ENCODE measurements around the gene GATA1.
"Not testable (repeated sequence)": the region's sequence is repeated elsewhere in the genome, so short reads cannot be mapped to it uniquely, and the experiment has no call there.

The GATA1 gene

DNA sequence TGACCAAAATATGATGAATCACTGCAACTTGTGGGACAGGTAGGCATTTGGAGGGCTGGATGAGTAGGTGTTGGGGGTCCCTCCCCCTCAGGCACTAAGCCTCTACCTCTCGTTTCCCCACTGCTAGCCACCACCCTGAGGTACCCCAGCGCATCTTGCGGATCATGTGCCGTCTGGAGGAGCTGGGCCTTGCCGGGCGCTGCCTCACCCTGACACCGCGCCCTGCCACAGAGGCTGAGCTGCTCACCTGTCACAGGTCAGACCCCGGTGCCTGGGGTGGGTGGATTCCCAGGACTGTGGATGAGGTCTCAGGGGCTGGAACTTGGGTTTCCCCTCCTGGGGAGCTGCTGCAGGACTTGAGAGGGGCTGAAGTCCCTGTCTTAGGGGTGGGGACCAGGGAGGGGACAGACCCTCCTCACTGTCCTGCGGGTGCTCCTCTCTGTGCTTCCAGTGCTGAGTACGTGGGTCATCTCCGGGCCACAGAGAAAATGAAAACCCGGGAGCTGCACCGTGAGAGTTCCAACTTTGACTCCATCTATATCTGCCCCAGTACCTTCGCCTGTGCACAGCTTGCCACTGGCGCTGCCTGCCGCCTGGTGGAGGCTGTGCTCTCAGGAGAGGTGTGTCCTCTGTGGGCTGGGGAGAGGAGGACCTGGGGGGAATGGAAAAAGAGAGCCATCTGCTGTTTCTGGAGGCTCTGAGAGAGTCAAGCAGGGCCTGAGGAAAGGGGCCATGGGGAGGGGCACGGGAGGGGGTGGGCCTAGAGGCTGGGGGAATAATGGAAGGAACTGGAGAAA, 29.8 kb downstream of the GATA1 start:
- no peak for DNase-seq

DNA sequence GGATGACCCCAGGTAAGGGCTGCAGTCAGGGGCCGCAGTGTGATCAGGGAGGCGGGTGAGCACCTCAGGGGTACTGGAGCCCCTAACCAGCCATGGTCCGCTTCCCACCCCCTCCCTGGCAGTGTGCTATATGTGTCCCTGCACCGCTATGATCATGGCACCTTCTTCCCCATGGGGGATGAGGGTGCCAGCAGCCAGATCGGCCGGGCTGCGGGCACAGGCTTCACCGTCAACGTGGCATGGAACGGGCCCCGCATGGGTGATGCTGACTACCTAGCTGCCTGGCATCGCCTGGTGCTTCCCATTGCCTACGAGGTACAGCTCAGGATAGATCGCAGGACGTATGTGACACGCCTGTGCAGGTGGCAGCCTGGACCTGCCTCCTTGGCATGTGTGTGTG, 31.7 kb downstream of the GATA1 start:
- DNase-seq, result no peak

GRCh38 chrX:48818866-48819265, 32.5 kb downstream of the GATA1 start:
- DNase-seq, result no peak

- DNase-seq, result not testable (repeated sequence)
Observed at GRCh38 chrX:48819394-48819793, 33.0 kb downstream of the GATA1 start.

DNA sequence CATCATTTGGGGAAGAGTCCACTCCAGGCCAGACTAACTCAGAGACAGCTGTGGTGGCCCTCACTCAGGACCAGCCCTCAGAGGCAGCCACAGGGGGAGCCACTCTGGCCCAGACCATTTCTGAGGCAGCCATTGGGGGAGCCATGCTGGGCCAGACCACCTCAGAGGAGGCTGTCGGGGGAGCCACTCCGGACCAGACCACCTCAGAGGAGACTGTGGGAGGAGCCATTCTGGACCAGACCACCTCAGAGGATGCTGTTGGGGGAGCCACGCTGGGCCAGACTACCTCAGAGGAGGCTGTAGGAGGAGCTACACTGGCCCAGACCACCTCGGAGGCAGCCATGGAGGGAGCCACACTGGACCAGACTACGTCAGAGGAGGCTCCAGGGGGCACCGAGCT, 36.7 kb downstream of the GATA1 start:
- no peak for DNase-seq

DNA sequence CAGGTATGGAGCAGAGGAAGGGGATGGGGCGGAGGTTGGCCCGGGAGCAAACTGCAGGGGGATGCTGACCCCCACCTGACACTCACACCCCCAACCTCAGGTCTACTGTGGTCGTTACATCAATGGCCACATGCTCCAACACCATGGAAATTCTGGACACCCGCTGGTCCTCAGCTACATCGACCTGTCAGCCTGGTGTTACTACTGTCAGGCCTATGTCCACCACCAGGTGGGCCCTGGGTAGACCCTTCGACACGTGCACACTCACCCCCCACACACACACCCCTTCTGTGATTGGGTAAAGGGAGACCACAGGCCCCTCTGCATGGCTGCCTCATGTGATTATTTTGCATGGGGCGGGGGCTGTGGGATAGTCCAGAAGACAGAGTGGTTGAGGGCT, 37.7 kb downstream of the GATA1 start:
- DNase-seq, result no peak

GRCh38 chrX:48826135-48826875, 39.9 kb downstream of the GATA1 start, which contains the start of gene ERAS:
Gene ERAS (plus strand): TSS chrX:48826513. CDS start chrX:48829124, 2,611 bp downstream.
- DNase-seq, result no peak

DNA sequence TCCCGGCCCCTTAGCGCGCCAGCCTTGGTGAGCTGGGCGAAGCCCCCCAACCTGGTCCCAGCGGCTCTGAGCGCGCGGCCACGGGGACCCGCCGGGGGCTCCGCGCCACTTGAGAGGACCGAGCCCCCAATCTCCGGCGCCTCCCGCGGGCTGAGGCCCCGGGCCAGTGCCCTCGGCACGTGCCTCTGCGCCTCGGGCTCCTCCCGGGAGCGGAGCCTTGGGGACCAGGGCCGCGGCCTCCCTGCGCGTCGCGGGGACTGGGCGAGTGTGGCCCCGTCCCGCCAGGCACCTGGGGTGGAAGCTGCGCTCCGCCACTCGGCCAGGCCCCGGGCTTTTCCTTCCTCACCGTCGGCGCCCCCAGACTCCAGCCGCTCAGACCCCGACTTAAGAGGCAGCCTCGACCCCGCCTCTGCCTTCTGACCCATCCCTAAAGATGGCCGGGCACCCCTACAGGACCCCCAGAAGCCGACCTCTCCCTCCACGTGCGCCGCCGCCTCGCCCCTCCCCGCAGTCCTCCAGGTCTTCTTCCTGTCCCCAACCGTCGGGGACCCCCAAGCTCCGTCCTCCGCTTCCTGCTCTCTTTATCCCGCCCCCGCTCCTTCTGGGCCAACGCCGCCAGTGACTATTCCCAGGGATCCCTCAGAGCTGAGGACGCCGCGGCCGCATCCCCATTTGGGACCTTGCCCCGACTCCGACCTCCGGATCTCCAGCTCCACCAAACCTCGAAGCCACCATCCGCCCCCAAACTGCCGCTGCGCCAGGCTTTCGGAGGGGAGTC, 40.7 kb downstream of the GATA1 start:
- DNase-seq, result no peak

DNA sequence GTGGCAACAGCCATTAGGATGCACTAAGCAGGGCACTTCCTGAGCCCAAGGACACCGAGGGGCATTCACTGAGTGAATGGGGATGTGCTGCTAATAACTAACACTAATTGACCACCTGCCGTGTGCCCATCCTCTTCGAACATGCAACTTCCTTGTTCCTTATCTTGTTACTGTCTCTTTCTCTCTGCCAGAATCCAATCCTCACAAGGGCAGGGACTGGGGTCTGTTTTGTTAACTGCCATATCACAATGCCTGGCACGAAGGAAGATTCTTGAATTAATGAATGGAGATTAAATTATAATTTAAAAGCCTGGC, 41.2 kb downstream of the GATA1 start:
- no peak for DNase-seq

- DNase-seq, result no peak
Observed at GRCh38 chrX:48829016-48829735, 42.8 kb downstream of the GATA1 start.

- no peak for DNase-seq
Observed at GRCh38 chrX:48831136-48831908, 44.9 kb downstream of the GATA1 start.

GRCh38 chrX:48831909-48832291, 45.5 kb downstream of the GATA1 start:
- no peak for DNase-seq

GRCh38 chrX:48833542-48834138, 47.2 kb downstream of the GATA1 start:
- no peak for DNase-seq

GRCh38 chrX:48834383-48834709, 48.0 kb downstream of the GATA1 start:
- DNase-seq, result no peak

DNA sequence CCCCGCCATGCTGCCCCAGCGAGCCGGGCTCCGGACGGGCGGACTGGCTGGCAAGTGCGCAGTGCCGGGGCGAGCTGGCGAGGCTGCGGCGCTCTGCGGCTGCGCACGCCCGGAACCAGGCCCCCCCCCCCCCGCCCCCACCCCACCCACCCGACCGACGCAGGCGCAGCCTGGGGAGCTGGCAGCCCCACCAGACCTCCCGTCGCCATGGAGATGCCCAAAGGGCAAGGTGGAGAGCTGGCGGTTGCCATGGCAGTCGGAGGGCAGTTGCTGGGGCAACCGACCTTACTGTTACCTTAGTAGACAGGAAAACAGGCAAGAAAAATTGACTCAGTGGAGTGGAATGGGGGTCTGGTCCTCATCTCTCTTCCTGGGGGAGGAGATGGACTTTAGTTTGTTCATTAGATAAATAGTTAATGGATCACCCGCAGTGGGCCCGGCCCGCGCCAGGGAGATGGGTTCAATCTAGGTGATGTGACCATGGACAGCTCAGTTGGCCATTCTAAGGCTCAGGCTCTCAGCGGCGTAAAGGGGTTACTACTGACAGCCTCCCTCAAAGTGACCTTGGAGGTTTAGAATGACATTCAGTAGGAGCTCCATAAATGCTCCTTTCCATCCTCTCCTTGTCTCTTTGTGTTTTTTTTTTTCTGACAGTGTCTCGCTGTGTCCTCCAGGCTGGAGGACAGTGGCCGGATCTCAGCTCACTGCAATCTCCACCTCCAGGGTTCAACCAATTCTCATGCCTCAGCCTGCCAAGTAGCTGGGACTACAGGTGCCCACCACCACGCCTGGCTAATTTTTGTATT, 49.3 kb downstream of the GATA1 start, which contains the start of gene PCSK1N:
Gene PCSK1N, minus strand, starts transcription at position 87 of the 806 bp plus-strand sequence. Its CDS starts 78 bp downstream, at position 9.
- no peak for DNase-seq

DNA sequence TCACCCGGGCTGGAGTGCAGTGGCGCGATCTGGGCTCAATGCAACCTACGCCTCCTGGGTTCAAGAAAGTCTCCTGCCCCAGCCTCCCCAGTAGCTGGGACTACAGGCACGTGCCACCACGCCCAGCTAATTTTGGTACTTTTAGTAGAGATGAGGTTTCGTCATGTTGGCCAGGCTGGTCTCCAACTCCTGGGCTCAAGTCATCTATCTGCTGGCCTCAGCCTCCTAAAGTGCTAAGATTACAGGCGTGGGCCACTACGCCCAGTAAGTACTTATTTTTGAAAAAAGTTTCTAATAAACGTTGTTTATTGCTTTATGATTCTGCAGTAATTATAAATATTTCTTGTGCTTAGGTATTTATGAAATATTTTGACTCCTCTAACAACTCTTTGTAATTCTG, 53.3 kb downstream of the GATA1 start:
- no peak for DNase-seq

Data from activated CD4-positive, CD25-positive, alpha-beta regulatory T cell treated with anti-CD3 and anti-CD28 coated beads, Interleukin-2, amount 50 U/mL, for 72 hours (primary cell).